H1 (cell line): ENCODE data around the gene PCIF1. TPM values are rescaled to one million over a fixed set of nuclear protein-coding genes. Genes with fewer than 3 reads are reported as not detected.

Experiments used
- ASH2L ChIP-seq: fragments of 200-600, 300-600 bp; sonication (generic); IDR thresholded peaks from one replicate; pipeline ENCODE4 v1.7.1; 2017; ENCODE audit warnings: low read length
- BACH1 ChIP-seq: IDR thresholded peaks from 2 replicates; pipeline ENCODE4 v1.6.1; 2012; ENCODE audit warnings: low read length, improper control_type of control experiment
- BRCA1 ChIP-seq: IDR thresholded peaks from 2 replicates; pipeline ENCODE4 v1.6.1; 2012; ENCODE audit warnings: low read depth, low read length, improper control_type of control experiment
- KDM1A ChIP-seq: fragments of 200-600, 300-600 bp; sonication (generic); IDR thresholded peaks from 2 replicates; pipeline ENCODE4 v1.7.1; 2016; ENCODE audit warnings: mild to moderate bottlenecking, low read length, borderline replicate concordance
- POLR2A ChIP-seq, 2 experiments: IDR thresholded peaks; 1 replicate in 1 of 2; 2 replicates in 1 of 2; pipeline ENCODE4 v1.6.1; 2011; ENCODE audit warnings: low read depth in 2 of 2, low read length in 2 of 2, mild to moderate bottlenecking in 2 of 2; ENCODE audit errors: control extremely low read depth in 1 of 2
- RFX5 ChIP-seq: IDR thresholded peaks from 2 replicates; pipeline ENCODE4 v1.6.1; 2011; ENCODE audit warnings: low read depth, low read length, improper control_type of control experiment, borderline replicate concordance
- RXRA ChIP-seq: IDR thresholded peaks from 2 replicates; pipeline ENCODE4 v1.6.1; 2011; ENCODE audit warnings: low read depth, mild to moderate bottlenecking, low read length, moderate library complexity; ENCODE audit not compliant: insufficient read depth
- SAP30 ChIP-seq: fragments of 300-600 bp; sonication (generic); IDR thresholded peaks from 2 replicates; pipeline ENCODE4 v1.7.1; 2012; ENCODE audit warnings: low read length, moderate library complexity, mild to moderate bottlenecking, inconsistent platforms; ENCODE audit not compliant: insufficient read depth, insufficient replicate concordance
- SRF ChIP-seq: IDR thresholded peaks from 2 replicates; pipeline ENCODE4 v1.6.1; 2011; ENCODE audit warnings: mild to moderate bottlenecking, low read depth, low read length, moderate library complexity
- SUZ12 ChIP-seq: fragments of 200-600 bp; sonication (generic); IDR thresholded peaks from 2 replicates; pipeline ENCODE4 v1.6.1; 2012; ENCODE audit warnings: mild to moderate bottlenecking, inconsistent platforms, low read length, moderate library complexity, mixed read lengths
- polyA plus RNA-seq, 7 experiments: library from polyadenylated mRNA; depleted of rRNA in 3 of 7; stranded (reverse) in 5 of 7; unstranded in 2 of 7; fragments of >200 nt in 5 of 7; fragments of 200-250 nt in 2 of 7; gene quantifications; 1 replicate in 5 of 7; 2 replicates in 1 of 7; 4 replicates in 1 of 7; pipeline versions ENCODE4 v1.2.1 to v1.2.3, GENCODE V29; 2011 to 2013; ENCODE audit warnings: missing spikeins in 2 of 7, mixed read lengths in 2 of 7
- total RNA-seq: library from RNA; stranded (reverse); fragmentation: NEBNext Ultra II Directional; extraction: Animal tissue kit (Norgen Biotek cat#: 25700); gene quantifications from 2 replicates; pipeline ENCODE4 v1.2.1, GENCODE V29; 2021
- TF ChIP-seq, protein P1 (sequence below): fragments of 300-600 bp; sonication (generic); IDR thresholded peaks from 2 replicates; pipeline ENCODE4 v1.7.1; 2012; ENCODE audit warnings: low read length, moderate library complexity, mild to moderate bottlenecking, inconsistent platforms; ENCODE audit not compliant: insufficient replicate concordance

Gene PCIF1
- total and polyA plus RNA-seq, 2 of the 8 experiments (the other 6 are each of a cell fraction or from before 2014, with no cell fraction given), result 30.3 to 30.6 TPM

DNA sequence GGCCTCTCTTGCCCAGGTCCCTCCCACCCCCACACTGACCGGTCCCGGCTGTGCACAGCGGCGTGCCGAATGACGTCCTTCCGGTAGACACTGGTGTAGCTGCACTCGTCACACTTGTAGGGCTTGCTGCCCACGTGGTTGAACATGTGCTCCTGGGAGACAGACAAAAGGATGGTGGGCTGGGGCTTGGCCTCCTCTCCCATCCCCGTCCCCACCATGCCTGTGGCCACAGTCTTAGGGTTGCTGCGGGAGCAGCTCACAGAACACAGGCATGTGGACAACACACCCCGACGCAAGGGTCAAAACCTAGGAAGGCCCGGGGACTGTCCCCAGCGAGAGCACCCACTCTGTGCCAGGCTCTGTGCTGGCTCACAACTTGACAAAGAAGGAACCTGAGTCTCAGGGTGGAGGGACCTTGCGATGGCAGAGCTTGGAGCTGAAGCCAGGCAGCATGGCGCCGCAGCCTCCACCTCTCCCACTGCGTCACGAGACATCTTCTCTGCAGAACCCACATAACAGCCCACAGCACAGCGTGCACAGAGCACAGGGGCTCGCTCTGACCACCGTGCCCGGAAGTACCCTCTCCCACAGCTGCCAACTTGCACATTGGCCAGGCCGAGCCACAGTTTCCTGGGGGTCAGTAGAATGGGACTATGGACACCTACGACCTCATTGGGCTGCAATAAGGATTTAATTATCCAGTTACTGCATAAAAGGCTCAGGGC, 27.7 kb downstream of the PCIF1 start (continued):
- TF ChIP-seq, protein P1, sequence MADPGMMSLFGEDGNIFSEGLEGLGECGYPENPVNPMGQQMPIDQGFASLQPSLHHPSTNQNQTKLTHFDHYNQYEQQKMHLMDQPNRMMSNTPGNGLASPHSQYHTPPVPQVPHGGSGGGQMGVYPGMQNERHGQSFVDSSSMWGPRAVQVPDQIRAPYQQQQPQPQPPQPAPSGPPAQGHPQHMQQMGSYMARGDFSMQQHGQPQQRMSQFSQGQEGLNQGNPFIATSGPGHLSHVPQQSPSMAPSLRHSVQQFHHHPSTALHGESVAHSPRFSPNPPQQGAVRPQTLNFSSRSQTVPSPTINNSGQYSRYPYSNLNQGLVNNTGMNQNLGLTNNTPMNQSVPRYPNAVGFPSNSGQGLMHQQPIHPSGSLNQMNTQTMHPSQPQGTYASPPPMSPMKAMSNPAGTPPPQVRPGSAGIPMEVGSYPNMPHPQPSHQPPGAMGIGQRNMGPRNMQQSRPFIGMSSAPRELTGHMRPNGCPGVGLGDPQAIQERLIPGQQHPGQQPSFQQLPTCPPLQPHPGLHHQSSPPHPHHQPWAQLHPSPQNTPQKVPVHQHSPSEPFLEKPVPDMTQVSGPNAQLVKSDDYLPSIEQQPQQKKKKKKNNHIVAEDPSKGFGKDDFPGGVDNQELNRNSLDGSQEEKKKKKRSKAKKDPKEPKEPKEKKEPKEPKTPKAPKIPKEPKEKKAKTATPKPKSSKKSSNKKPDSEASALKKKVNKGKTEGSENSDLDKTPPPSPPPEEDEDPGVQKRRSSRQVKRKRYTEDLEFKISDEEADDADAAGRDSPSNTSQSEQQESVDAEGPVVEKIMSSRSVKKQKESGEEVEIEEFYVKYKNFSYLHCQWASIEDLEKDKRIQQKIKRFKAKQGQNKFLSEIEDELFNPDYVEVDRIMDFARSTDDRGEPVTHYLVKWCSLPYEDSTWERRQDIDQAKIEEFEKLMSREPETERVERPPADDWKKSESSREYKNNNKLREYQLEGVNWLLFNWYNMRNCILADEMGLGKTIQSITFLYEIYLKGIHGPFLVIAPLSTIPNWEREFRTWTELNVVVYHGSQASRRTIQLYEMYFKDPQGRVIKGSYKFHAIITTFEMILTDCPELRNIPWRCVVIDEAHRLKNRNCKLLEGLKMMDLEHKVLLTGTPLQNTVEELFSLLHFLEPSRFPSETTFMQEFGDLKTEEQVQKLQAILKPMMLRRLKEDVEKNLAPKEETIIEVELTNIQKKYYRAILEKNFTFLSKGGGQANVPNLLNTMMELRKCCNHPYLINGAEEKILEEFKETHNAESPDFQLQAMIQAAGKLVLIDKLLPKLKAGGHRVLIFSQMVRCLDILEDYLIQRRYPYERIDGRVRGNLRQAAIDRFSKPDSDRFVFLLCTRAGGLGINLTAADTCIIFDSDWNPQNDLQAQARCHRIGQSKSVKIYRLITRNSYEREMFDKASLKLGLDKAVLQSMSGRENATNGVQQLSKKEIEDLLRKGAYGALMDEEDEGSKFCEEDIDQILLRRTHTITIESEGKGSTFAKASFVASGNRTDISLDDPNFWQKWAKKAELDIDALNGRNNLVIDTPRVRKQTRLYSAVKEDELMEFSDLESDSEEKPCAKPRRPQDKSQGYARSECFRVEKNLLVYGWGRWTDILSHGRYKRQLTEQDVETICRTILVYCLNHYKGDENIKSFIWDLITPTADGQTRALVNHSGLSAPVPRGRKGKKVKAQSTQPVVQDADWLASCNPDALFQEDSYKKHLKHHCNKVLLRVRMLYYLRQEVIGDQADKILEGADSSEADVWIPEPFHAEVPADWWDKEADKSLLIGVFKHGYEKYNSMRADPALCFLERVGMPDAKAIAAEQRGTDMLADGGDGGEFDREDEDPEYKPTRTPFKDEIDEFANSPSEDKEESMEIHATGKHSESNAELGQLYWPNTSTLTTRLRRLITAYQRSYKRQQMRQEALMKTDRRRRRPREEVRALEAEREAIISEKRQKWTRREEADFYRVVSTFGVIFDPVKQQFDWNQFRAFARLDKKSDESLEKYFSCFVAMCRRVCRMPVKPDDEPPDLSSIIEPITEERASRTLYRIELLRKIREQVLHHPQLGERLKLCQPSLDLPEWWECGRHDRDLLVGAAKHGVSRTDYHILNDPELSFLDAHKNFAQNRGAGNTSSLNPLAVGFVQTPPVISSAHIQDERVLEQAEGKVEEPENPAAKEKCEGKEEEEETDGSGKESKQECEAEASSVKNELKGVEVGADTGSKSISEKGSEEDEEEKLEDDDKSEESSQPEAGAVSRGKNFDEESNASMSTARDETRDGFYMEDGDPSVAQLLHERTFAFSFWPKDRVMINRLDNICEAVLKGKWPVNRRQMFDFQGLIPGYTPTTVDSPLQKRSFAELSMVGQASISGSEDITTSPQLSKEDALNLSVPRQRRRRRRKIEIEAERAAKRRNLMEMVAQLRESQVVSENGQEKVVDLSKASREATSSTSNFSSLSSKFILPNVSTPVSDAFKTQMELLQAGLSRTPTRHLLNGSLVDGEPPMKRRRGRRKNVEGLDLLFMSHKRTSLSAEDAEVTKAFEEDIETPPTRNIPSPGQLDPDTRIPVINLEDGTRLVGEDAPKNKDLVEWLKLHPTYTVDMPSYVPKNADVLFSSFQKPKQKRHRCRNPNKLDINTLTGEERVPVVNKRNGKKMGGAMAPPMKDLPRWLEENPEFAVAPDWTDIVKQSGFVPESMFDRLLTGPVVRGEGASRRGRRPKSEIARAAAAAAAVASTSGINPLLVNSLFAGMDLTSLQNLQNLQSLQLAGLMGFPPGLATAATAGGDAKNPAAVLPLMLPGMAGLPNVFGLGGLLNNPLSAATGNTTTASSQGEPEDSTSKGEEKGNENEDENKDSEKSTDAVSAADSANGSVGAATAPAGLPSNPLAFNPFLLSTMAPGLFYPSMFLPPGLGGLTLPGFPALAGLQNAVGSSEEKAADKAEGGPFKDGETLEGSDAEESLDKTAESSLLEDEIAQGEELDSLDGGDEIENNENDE, result no peak
- TF ChIP-seq RFX5 (no peak), BACH1 (no peak), RXRA (no peak), SAP30 (no peak), SRF (no peak), BRCA1 (no peak), KDM1A (no peak), SUZ12 (no peak), ASH2L (no peak), POLR2A (IDR thresholded peaks at IDR 0.05; ENCODE audit: control extremely low read depth in 1 of 2, low read depth in 2 of 2, low read length in 2 of 2) (no peak)
- TF ChIP-seq, all 59 proteins: peak for 0
